Right lobe of liver (tissue), 6 donors: ENCODE data around the gene GTF3C1. TPM values are rescaled to one million over a fixed set of nuclear protein-coding genes. Genes with fewer than 3 reads are reported as not detected.

ENCODE experiments used
- ATAC-seq, 4 donors: fragments of 200-7000 bp; cut with Tn5 transposase; one replicate each; pipeline ENCODE4 v1.9.1; 2020; ENCODE audit warnings: mild to moderate bottlenecking in 4 of 4, moderate library complexity in 4 of 4
- DNase-seq, 3 donors: peaks; one replicate each; pipeline ENCODE4 v3.0.0-alpha.2; 2020
- H3K27ac ChIP-seq, 3 donors: fragments of 200-600 bp; one replicate each; pipeline ENCODE4 v1.8.0; 2022
- H3K27me3 ChIP-seq, 2 donors: fragments of 200-600 bp; one replicate each; pipeline ENCODE4 v1.8.0; 2022
- H3K36me3 ChIP-seq, 4 donors: fragments of 200-600 bp; sonication (generic) in 1 of 4; one replicate each; pipeline versions ENCODE4 v1.5.1 to v1.8.0; 2017 to 2022; ENCODE audit warnings: control low read depth in 1 of 4
- H3K4me1 ChIP-seq, 4 donors: fragments of 200-600 bp; sonication (generic) in 1 of 4; one replicate each; pipeline versions ENCODE4 v1.5.1 to v1.8.0; 2017 to 2022; ENCODE audit warnings: control low read depth in 1 of 4
- H3K4me3 ChIP-seq, 3 donors: fragments of 200-600 bp; one replicate each; pipeline ENCODE4 v1.8.0; 2022
- H3K9me3 ChIP-seq, 4 donors: fragments of 200-600 bp; sonication (generic) in 1 of 4; one replicate each; pipeline versions ENCODE4 v1.5.1 to v1.8.0; 2017 to 2022; ENCODE audit warnings: control low read depth in 1 of 4
- CTCF ChIP-seq, 4 donors: fragments of 200-600 bp in 3 of 4; fragments of 450-650 bp in 1 of 4; IDR thresholded peaks; one replicate each; pipeline versions ENCODE4 v1.5.1 to v1.8.0; 2016 to 2022; ENCODE audit warnings: antibody characterized with exemption in 4 of 4, mild to moderate bottlenecking in 2 of 4
- POLR2A ChIP-seq: fragments of 450-650 bp; IDR thresholded peaks from one replicate; pipeline ENCODE4 v1.6.1; 2017; ENCODE audit warnings: antibody characterized with exemption, mild to moderate bottlenecking
- WGBS: methylation state at CpG from one replicate; pipeline ENCODE4 v1.1.6; 2018; ENCODE audit warnings: low coverage, low lambda C conversion rate; ENCODE audit not compliant: insufficient coverage; ENCODE audit errors: missing lambda C conversion rate; 5-methylcytosine and 5-hydroxymethylcytosine counted together
- intact Hi-C, 2 donors: fragments of 100-400 bp; cut with DNase I; formaldehyde crosslinking; loops; one replicate each; pipeline versions ENCODE4 v1.11.2 to v1.14.1; 2022
- total RNA-seq, 6 experiments: library from RNA; depleted of rRNA in 2 of 6; stranded (reverse); fragments of >200 nt in 2 of 6; fragmentation: NEBNext Ultra II Directional in 3 of 6; extraction: Animal tissue kit (Norgen Biotek cat#: 25700) in 3 of 6; gene quantifications; one replicate each; pipeline versions ENCODE4 v1.1.0 to v1.2.4, GENCODE V29; 2016 to 2023
- donor health status: DM: no; HTN: yes; CAD: no.
- donor health status: DM: no; HTN: no; CAD: no.
- donor health status: DM: no; HTN: no; CAD: no.
- donor health status: DM: no; HTN: yes; CAD: no.
- donor health status: DM: no; HTN: yes; CAD: no.

GTF3C1 gene
- total RNA-seq, 6 experiments from 2014 or later = 25.3 to 53.3 (median 26.9) TPM

- intact Hi-C loops = no loop called here
- H3K27me3 ChIP-seq = no peaks in the 10 kb centered on the region
- 70% methylated on average over 2 of the region's 19 CpGs for WGBS
These were observed 100.9 kb downstream of the GTF3C1 start for GRCh38 chr16:27448532-27449433.

GRCh38 chr16:27447301-27447700 is 102.4 kb downstream of the GTF3C1 start:
- intact Hi-C loops = no loop called here

More at GRCh38 chr16:27448532-27449433, 100.9 kb downstream of the GTF3C1 start:
- no peaks in the 10 kb centered on the region for H3K36me3 ChIP-seq
- no peak for ATAC-seq
- no peak for DNase-seq
- H3K4me3 ChIP-seq = no peak overlapping the region
- H3K4me1 ChIP-seq = no peaks in the 10 kb centered on the region
- H3K9me3 ChIP-seq = no peaks in the 10 kb centered on the region
- no peak overlapping the region for H3K27ac ChIP-seq
- no peak for TF ChIP-seq CTCF (IDR thresholded peaks at IDR 0.05)
- TF ChIP-seq POLR2A = no peak

GRCh38 chr16:27446721-27447120 is 103.0 kb downstream of the GTF3C1 start:
- Histone ChIP-seq H3K27me3 (no peaks in the 10 kb centered on the region), H3K27ac (no peak overlapping the region), H3K36me3 (no peaks in the 10 kb centered on the region), H3K4me1 (no peaks in the 10 kb centered on the region), H3K9me3 (no peaks in the 10 kb centered on the region), H3K4me3 (no peak overlapping the region)
- DNase-seq = peak in 1 of 3 donors; percentile 55
- intact Hi-C loops = no loop called here
- 54% methylated on average over 2 of the region's 4 CpGs for WGBS
- ATAC-seq = peak in 3 of 4 donors; percentile 34 to 52 (median 50)
- TF ChIP-seq POLR2A (no peak), CTCF (IDR thresholded peaks at IDR 0.05) (no peak)

More at GRCh38 chr16:27447301-27447700, 102.4 kb downstream of the GTF3C1 start:
- no peak for ATAC-seq
- Histone ChIP-seq H3K27ac (no peak overlapping the region), H3K4me3 (no peak overlapping the region), H3K9me3 (no peaks in the 10 kb centered on the region), H3K36me3 (no peaks in the 10 kb centered on the region), H3K27me3 (no peaks in the 10 kb centered on the region), H3K4me1 (no peaks in the 10 kb centered on the region)
- no peak for TF ChIP-seq POLR2A
- TF ChIP-seq CTCF (IDR thresholded peaks at IDR 0.05) = no peak
- DNase-seq = no peak
- 58% methylated on average over 2 of the region's 5 CpGs for WGBS

GRCh38 chr16:27445502-27446175 is 104.1 kb downstream of the GTF3C1 start:
- intact Hi-C loops = no loop called here
- no peaks in the 10 kb centered on the region for H3K36me3 ChIP-seq
- H3K27ac ChIP-seq = no peak overlapping the region
- WGBS = 78% methylated on average over 4 of the region's 12 CpGs
- H3K4me3 ChIP-seq = no peak overlapping the region
- no peaks in the 10 kb centered on the region for H3K9me3 ChIP-seq
- H3K27me3 ChIP-seq = no peaks in the 10 kb centered on the region
- ATAC-seq (no peak), DNase-seq (peak in 2 of 3 donors; percentile 4 to 18)
- H3K4me1 ChIP-seq = no peaks in the 10 kb centered on the region
- TF ChIP-seq CTCF (IDR thresholded peaks at IDR 0.05) = no peak
- TF ChIP-seq POLR2A = no peak
